ENCODE results near the gene MVK.

DNA sequence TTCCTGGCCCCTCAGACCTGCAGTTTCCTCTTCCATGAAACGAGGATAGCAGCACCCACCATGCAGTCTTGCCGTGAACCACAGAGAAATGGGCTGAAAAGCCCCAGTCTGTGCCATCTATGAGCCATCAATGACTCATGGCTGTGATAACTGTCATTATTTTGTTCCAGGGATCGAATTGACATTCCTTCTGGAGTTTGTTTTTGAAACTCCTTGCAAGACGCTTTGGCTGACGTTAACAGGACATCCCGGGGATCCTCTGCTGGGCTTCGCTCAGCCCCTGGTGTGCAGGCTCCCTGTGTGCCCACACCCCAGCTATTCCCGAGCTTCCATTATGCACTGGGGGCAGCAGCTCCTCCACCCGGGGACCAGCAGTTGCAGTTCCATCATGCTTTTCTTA lies 34.1 kb upstream of the MVK start:
- TF ChIP-seq, protein P1, sequence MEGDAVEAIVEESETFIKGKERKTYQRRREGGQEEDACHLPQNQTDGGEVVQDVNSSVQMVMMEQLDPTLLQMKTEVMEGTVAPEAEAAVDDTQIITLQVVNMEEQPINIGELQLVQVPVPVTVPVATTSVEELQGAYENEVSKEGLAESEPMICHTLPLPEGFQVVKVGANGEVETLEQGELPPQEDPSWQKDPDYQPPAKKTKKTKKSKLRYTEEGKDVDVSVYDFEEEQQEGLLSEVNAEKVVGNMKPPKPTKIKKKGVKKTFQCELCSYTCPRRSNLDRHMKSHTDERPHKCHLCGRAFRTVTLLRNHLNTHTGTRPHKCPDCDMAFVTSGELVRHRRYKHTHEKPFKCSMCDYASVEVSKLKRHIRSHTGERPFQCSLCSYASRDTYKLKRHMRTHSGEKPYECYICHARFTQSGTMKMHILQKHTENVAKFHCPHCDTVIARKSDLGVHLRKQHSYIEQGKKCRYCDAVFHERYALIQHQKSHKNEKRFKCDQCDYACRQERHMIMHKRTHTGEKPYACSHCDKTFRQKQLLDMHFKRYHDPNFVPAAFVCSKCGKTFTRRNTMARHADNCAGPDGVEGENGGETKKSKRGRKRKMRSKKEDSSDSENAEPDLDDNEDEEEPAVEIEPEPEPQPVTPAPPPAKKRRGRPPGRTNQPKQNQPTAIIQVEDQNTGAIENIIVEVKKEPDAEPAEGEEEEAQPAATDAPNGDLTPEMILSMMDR (conservative IDR thresholded peaks at IDR 0.05; ENCODE audit: low read length) = no peak
- no peak for TF ChIP-seq EZH2phosphoT487 (IDR thresholded peaks at IDR 0.05; ENCODE audit: borderline replicate concordance)
